Measurements from ENCODE around the gene SPSB4. TPM values are rescaled to one million over a fixed set of nuclear protein-coding genes. Genes with fewer than 3 reads are reported as not detected.

SPSB4 gene
- total and polyA plus RNA-seq, 2 donors (not counting 3 experiments of a cell fraction or from before 2014, with no cell fraction given), result 0.06 to 0.22 TPM

DNA sequence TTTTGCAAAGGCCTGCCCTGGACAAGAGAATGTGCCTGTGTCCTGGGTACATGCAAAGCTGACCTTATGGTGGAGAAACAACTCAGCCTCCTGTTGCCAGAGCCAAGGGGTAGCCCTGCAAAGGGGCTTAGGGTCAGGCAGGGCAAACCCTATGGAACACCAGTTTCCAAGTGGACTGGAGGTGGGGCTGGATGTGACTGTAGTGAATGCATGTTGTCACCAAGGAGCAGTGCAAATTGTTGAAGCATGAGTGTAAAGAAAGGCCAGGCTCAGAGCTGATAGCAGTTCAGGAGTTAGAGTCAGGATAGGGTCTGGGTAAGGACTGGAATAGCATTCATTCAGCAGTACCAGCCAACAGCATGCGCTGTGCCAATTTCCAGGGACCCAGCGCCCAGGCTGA is 97.6 kb downstream of the SPSB4 start:
- Histone ChIP-seq H3K27ac (ENCODE audit: insufficient read depth, low read depth, low read length) (no peak overlapping the region), H4K20me1 (replicated peaks; ENCODE audit: control insufficient read depth, extremely low read depth, insufficient read depth, low read length) (no peaks in the 10 kb centered on the region), H3K4me3 (replicated peaks in 1 of 3; ENCODE audit: insufficient read depth in 1 of 3, low read depth in 1 of 3, low read length in 3 of 3) (no peak overlapping the region), H3K36me3 (ENCODE audit: control insufficient read depth in 2 of 2, extremely low read depth in 1 of 2, insufficient read depth in 2 of 2, low read length in 2 of 2) (no peaks in the 10 kb centered on the region), H3K4me1 (ENCODE audit: control insufficient read depth, extremely low read depth, insufficient read depth, low read length) (no peaks in the 10 kb centered on the region), H3K4me2 (ENCODE audit: insufficient read depth, low read length) (no peak overlapping the region), H2AFZ (ENCODE audit: low read depth, low read length) (no peak overlapping the region), H3K9ac (replicated peaks; ENCODE audit: extremely low read depth, insufficient read depth, low read length) (no peak overlapping the region), H3K9me3 (replicated peaks; ENCODE audit: control insufficient read depth, insufficient read depth, low read length) (no peaks in the 10 kb centered on the region), H3K27me3 (ENCODE audit: control insufficient read depth in 2 of 2, insufficient read depth in 2 of 2, low read length in 2 of 2) (no peaks in the 10 kb centered on the region), H3K9me1 (replicated peaks; ENCODE audit: control insufficient read depth, extremely low read depth, insufficient read depth, low read length) (no peaks in the 10 kb centered on the region), H3K79me2 (ENCODE audit: control insufficient read depth, insufficient read depth, low read length) (no peaks in the 10 kb centered on the region)
- CTCF ChIA-PET, result no interaction called here
- intact Hi-C loops (cut with micrococcal nuclease) (no loop called here), dilution Hi-C loops (cut with MboI; ENCODE audit: extremely low pct_ligation_motif_present, low sequenced_read_pairs) (no loop called here)
- no TSS peak for BruUV-seq (replicated peaks)
- POLR2A ChIA-PET, result no interaction called here
- no peak for TF ChIP-seq FOS (IDR thresholded peaks at IDR 0.05; ENCODE audit: borderline replicate concordance, insufficient read depth, low read length)
- no peak for DNase-seq (ENCODE audit: low read depth, low spot score)
- FAIRE-seq, result no peak

GRCh38 chr3:141150081-141150830 is 99.1 kb downstream of the SPSB4 start:
- Histone ChIP-seq H2AFZ (ENCODE audit: low read depth, low read length) (no peak overlapping the region), H4K20me1 (replicated peaks; ENCODE audit: control insufficient read depth, extremely low read depth, insufficient read depth, low read length) (no peaks in the 10 kb centered on the region), H3K9me1 (replicated peaks; ENCODE audit: control insufficient read depth, extremely low read depth, insufficient read depth, low read length) (no peaks in the 10 kb centered on the region), H3K9me3 (replicated peaks; ENCODE audit: control insufficient read depth, insufficient read depth, low read length) (no peaks in the 10 kb centered on the region), H3K4me2 (ENCODE audit: insufficient read depth, low read length) (no peak overlapping the region), H3K27me3 (ENCODE audit: control insufficient read depth in 2 of 2, insufficient read depth in 2 of 2, low read length in 2 of 2) (no peaks in the 10 kb centered on the region), H3K36me3 (ENCODE audit: control insufficient read depth in 2 of 2, extremely low read depth in 1 of 2, insufficient read depth in 2 of 2, low read length in 2 of 2) (no peaks in the 10 kb centered on the region), H3K27ac (ENCODE audit: insufficient read depth, low read depth, low read length) (no peak overlapping the region), H3K4me1 (ENCODE audit: control insufficient read depth, extremely low read depth, insufficient read depth, low read length) (no peaks in the 10 kb centered on the region), H3K4me3 (replicated peaks in 1 of 3; ENCODE audit: insufficient read depth in 1 of 3, low read depth in 1 of 3, low read length in 3 of 3) (no peak overlapping the region), H3K9ac (replicated peaks; ENCODE audit: extremely low read depth, insufficient read depth, low read length) (no peak overlapping the region), H3K79me2 (ENCODE audit: control insufficient read depth, insufficient read depth, low read length) (no peaks in the 10 kb centered on the region)
- no peak for DNase-seq (ENCODE audit: low read depth, low spot score)
- ChIA-PET POLR2A (no interaction called here), CTCF (no interaction called here)
- intact Hi-C loops (cut with micrococcal nuclease) (no loop called here), dilution Hi-C loops (cut with MboI; ENCODE audit: extremely low pct_ligation_motif_present, low sequenced_read_pairs) (no loop called here)
- no peak for FAIRE-seq
- TF ChIP-seq POLR2A (IDR thresholded peaks at IDR 0.05; ENCODE audit: low read depth, low read length) (no peak), POLR2AphosphoS5 (IDR thresholded peaks at IDR 0.05; ENCODE audit: insufficient read depth, low read depth, low read length) (no peak), MYC (IDR thresholded peaks at IDR 0.05; ENCODE audit: low read depth, low read length) (no peak), EZH2 (IDR thresholded peaks at IDR 0.05; ENCODE audit: borderline replicate concordance, low read depth, low read length, severe bottlenecking) (no peak), GATA2 (IDR thresholded peaks at IDR 0.05; ENCODE audit: insufficient read depth, insufficient read length, low read depth, low read length) (no peak), FOS (IDR thresholded peaks at IDR 0.05; ENCODE audit: borderline replicate concordance, insufficient read depth, low read length) (no peak), JUN (IDR thresholded peaks at IDR 0.05; ENCODE audit: borderline replicate concordance, insufficient read depth, insufficient read length, low read depth) (no peak)
- TF ChIP-seq, protein P1, sequence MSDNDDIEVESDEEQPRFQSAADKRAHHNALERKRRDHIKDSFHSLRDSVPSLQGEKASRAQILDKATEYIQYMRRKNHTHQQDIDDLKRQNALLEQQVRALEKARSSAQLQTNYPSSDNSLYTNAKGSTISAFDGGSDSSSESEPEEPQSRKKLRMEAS (IDR thresholded peaks at IDR 0.05; ENCODE audit: insufficient read depth, insufficient read length), result no peak
- TF ChIP-seq, protein P2, sequence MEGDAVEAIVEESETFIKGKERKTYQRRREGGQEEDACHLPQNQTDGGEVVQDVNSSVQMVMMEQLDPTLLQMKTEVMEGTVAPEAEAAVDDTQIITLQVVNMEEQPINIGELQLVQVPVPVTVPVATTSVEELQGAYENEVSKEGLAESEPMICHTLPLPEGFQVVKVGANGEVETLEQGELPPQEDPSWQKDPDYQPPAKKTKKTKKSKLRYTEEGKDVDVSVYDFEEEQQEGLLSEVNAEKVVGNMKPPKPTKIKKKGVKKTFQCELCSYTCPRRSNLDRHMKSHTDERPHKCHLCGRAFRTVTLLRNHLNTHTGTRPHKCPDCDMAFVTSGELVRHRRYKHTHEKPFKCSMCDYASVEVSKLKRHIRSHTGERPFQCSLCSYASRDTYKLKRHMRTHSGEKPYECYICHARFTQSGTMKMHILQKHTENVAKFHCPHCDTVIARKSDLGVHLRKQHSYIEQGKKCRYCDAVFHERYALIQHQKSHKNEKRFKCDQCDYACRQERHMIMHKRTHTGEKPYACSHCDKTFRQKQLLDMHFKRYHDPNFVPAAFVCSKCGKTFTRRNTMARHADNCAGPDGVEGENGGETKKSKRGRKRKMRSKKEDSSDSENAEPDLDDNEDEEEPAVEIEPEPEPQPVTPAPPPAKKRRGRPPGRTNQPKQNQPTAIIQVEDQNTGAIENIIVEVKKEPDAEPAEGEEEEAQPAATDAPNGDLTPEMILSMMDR (IDR thresholded peaks at IDR 0.05; ENCODE audit: extremely low read depth in 1 of 2, insufficient read depth in 1 of 2, low read depth in 1 of 2, low read length in 2 of 2), result no peak
- no TSS peak for BruUV-seq (replicated peaks)
